Hematopoietic multipotent progenitor cell treated with erythropoietin and hydrocortisone succinate and interleukin-3 and kit ligand, for 6 days (in vitro differentiated cells): Measurements from ENCODE around the gene GRN.
"Not testable (repeated sequence)": the region's sequence is repeated elsewhere in the genome, so short reads cannot be mapped to it uniquely, and the experiment has no call there.

Experiments used
- DNase-seq: peaks from one replicate; pipeline ENCODE4 v3.0.0-alpha.2; 2015

Gene GRN

GRCh38 chr17:44321246-44322120, 23.6 kb upstream of the GRN start:
- DNase-seq: no peak

GRCh38 chr17:44322236-44322895, 22.7 kb upstream of the GRN start:
- no peak for DNase-seq

GRCh38 chr17:44323359-44324091, 21.6 kb upstream of the GRN start:
- no peak for DNase-seq

DNA sequence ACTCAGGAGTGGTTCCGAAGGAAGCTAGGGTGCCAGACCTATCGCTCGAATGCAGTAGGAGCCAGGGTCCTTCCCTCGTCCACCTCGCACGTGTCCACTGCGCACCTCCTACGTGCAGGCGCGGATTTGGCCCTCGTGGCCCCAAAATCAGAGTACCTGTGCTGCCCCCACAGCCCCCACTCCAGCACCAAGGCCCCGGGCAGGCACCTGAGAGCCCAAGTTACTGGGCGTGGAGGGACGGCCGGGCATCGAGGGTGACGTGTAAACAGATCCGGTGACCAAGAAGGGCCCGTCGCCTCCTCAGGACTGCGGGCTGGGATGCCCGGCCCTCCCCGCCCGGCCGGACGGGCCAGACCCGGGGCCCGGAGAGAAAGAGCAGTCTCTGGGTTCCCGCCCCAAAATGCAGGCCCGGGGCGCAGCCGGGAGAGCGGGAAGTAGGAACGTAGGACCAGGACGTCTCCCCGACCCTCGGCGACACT, 21.0 kb upstream of the GRN start:
- DNase-seq: no peak

- DNase-seq: peak; percentile 93
Measured at GRCh38 chr17:44324571-44325275, 20.4 kb upstream of the GRN start, which contains the start of gene SLC25A39. SLC25A39 (minus strand) TSS chr17:44324823; CDS start chr17:44323562, 1,261 bp downstream.

DNA sequence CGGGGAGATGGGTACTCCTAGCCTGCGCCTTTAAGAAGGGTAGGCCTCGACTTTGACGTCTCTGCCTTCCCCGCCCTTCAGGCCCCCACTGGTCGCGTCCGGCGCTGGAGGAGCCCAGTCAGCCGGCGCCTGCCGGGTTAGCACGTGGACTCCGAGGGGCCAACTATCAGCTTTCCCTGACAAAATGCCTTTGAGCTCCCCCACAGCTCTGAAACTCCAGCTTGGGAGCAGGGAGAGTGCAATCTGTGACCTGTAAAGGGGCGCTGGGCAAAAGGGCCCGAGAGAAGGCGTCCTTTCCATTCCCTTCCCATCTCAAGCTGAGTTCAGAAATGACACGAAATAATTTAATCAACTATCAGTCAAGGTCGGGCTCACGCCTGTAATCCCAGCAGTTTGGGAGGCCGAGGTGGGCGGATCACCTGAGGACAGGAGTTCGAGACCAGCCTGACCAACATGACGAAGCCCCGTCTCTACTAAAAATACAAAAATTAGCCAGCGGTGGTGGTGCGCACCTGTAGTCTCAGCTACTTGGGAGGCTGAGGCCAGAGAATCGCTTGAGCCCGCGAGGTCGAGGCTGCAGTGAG, 18.1 kb upstream of the GRN start:
- peak; percentile 98 for DNase-seq

- no peak for DNase-seq
Measured at GRCh38 chr17:44327715-44328449, 17.2 kb upstream of the GRN start.

DNA sequence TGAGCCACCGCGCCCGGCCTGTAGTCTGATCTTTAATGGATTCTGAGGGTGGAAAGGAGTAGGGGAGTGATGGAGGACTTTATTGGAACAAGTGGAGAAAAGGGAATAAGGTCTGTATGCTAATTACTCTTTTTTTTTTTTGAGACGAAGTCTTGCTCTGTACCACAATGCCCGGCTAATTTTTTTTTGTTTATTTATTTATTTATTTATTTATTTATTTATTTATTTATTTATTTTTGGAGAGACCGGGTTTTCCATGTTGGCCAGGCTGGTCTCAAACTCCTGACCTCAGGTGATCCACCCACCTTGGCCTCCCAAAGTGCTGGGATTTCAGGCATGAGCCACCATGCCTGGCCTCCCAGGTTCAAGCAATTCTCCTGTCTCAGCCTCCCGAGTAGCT, 15.6 kb upstream of the GRN start:
- DNase-seq: not testable (repeated sequence)

DNA sequence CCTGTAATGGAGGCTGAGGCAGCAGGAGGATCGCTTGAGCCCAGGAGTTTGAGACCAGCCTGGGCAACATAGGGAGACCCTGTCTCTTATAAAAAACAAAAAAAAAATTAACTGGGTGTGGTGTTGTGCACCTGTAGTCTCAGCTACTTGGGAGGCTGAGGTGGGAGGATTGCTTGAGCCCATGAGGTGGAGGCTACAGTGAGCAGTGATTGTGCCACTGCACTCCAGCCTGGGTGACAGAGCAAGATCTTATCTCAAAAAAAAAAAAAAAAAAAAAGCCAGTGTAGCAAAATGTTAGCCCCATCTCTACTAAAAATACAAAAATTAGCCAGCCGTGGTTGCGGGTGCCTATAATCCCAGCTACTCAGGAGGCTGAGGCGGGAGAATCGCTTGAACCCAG, 14.8 kb upstream of the GRN start:
- DNase-seq: not testable (repeated sequence)

- DNase-seq: peak; percentile 92
Measured at GRCh38 chr17:44331249-44331760, 13.8 kb upstream of the GRN start.

DNA sequence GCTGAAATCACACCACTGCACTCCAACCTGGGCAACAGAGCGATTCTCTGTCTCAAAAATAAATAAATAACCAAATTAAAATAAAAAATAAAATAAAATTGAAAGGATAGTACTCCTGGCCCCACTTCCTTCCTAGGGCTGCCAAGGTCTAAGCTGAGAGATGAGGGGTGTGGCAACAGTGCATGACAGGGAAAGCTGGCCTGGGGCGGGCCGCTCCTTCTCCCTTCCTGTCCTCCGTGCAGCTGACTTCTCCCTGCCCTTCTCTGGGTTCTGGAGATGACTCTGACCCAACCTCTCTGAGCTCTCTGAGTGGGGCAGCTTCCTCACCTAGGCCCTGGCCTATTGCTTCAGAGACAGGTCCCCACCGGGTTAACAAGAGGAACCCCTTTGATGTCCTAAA, 11.7 kb upstream of the GRN start:
- DNase-seq: no peak

DNA sequence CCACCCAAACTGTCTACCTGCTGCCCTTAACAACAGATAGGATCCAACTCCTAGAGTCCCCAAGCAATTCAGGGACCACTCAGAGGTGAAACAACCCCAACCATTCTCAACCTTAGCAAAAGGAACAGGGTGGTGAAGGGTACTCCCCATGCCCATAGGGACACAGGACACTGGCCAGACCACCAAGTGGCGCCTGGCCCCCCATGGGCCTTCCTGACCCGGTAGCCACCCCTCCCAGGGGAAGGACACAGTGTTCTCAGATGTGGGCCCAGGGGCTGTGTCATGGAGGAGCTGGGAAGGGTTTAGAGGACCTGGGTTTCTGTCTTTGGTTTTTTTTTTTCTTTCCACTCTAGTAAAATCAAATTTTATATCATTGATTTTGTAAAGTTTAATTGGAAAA, 10.8 kb upstream of the GRN start:
- no peak for DNase-seq

GRCh38 chr17:44334727-44335126, 10.4 kb upstream of the GRN start:
- no peak for DNase-seq

DNA sequence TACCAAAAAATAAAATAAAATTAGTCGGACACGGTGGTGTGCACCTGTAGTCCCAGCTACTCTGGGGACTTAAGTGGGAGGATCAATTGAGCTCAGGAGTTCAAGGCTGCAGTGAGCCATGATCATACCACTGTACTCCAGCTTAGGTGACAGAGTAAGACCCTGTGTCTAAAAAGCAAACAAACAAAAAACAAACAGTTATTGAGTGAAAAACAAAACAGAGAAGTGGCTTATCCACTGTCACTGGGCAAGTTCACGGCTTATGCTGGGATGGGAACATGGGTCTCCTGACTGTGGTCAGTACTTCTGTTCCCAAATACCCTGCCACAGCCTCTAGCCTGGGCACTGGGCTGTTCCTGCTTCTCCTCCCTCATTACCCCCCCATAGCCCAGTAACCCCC, 9.5 kb upstream of the GRN start:
- DNase-seq: no peak

- no peak for DNase-seq
Measured at GRCh38 chr17:44335968-44336367, 9.1 kb upstream of the GRN start.

GRCh38 chr17:44338702-44339101, 6.4 kb upstream of the GRN start:
- no peak for DNase-seq

- not testable (repeated sequence) for DNase-seq
Measured at GRCh38 chr17:44340553-44340952, 4.5 kb upstream of the GRN start.

GRCh38 chr17:44343510-44344209, 1.4 kb upstream of the GRN start:
- DNase-seq: no peak

- DNase-seq: peak; percentile 76
Measured at GRCh38 chr17:44345454-44346026, 438 bp downstream of the GRN start.
